HepG2 (cell line): ENCODE data around the gene DCPS. TPM values are rescaled to one million over a fixed set of nuclear protein-coding genes. Genes with fewer than 3 reads are reported as not detected.

Source experiments
- BRD4 ChIP-seq: sonication (generic); formaldehyde crosslinking; IDR thresholded peaks from 2 replicates; pipeline ENCODE4 v1.4.0; 2020; ENCODE audit warnings: missing genetic modification reagents
- CENPX ChIP-seq: sonication (generic); formaldehyde crosslinking; IDR thresholded peaks from 2 replicates; pipeline ENCODE4 v1.9.0; 2021; ENCODE audit warnings: mild to moderate bottlenecking, missing genetic modification reagents, moderate library complexity
- ELF4 ChIP-seq: sonication (generic); formaldehyde crosslinking; IDR thresholded peaks from 2 replicates; pipeline ENCODE4 v1.5.0; 2020; ENCODE audit warnings: missing genetic modification reagents, mild to moderate bottlenecking, moderate library complexity, borderline replicate concordance
- ETV5 ChIP-seq: IDR thresholded peaks from 2 replicates; pipeline ENCODE4 v1.6.1; 2018; ENCODE audit warnings: missing biosample characterization, missing genetic modification reagents, inconsistent platforms, borderline replicate concordance
- ISL2 ChIP-seq: sonication (generic); formaldehyde crosslinking; IDR thresholded peaks from 2 replicates; pipeline ENCODE4 v1.5.0; 2020; ENCODE audit warnings: missing genetic modification reagents
- NONO ChIP-seq, 2 experiments: fragments of 450-650 bp in 1 of 2; sonication (generic) in 1 of 2; formaldehyde crosslinking in 1 of 2; IDR thresholded peaks in 1 of 2; conservative IDR thresholded peaks in 1 of 2; 2 replicates each; pipeline versions ENCODE4 v1.6.1 to v1.8.0; 2017 to 2022; ENCODE audit warnings: mild to moderate bottlenecking in 1 of 2, missing genetic modification reagents in 1 of 2, moderate library complexity in 1 of 2
- PTBP1 ChIP-seq: fragments of 200-400 bp; formaldehyde crosslinking; IDR thresholded peaks from 2 replicates; pipeline ENCODE4 v1.6.1; 2018; ENCODE audit warnings: low read length, low read depth; ENCODE audit not compliant: poor library complexity, severe bottlenecking
- RCOR2 ChIP-seq: IDR thresholded peaks from 2 replicates; pipeline ENCODE4 v1.6.1; 2016; ENCODE audit warnings: missing biosample characterization, missing genetic modification reagents
- REXO4 ChIP-seq: sonication (generic); formaldehyde crosslinking; IDR thresholded peaks from 2 replicates; pipeline ENCODE4 v1.8.0; 2022; ENCODE audit warnings: missing genetic modification reagents, mild to moderate bottlenecking, borderline replicate concordance
- RFXAP ChIP-seq: sonication (generic); formaldehyde crosslinking; IDR thresholded peaks from 2 replicates; pipeline ENCODE4 v1.4.0; 2020; ENCODE audit warnings: missing genetic modification reagents, borderline replicate concordance
- RXRA ChIP-seq: sonication (generic); formaldehyde crosslinking; IDR thresholded peaks from 2 replicates; pipeline ENCODE4 v1.5.1; 2020; ENCODE audit warnings: missing genetic modification reagents
- SMAD9 ChIP-seq: sonication (generic); formaldehyde crosslinking; IDR thresholded peaks from 2 replicates; pipeline ENCODE4 v1.5.1; 2020; ENCODE audit warnings: mild to moderate bottlenecking, missing genetic modification reagents
- SP5 ChIP-seq: IDR thresholded peaks from 2 replicates; pipeline ENCODE4 v1.6.1; 2016; ENCODE audit warnings: low read depth, borderline replicate concordance
- TBX2 ChIP-seq: sonication (generic); formaldehyde crosslinking; IDR thresholded peaks from 2 replicates; pipeline ENCODE4 v1.5.0; 2020; ENCODE audit warnings: missing genetic modification reagents, mild to moderate bottlenecking, borderline replicate concordance
- TFAP4 ChIP-seq: sonication (generic); IDR thresholded peaks from 2 replicates; pipeline ENCODE4 v1.6.1; 2016; ENCODE audit warnings: low read depth, borderline replicate concordance
- ZBTB2 ChIP-seq: sonication (generic); formaldehyde crosslinking; IDR thresholded peaks from 2 replicates; pipeline ENCODE4 v1.8.0; 2022; ENCODE audit warnings: low read depth, missing genetic modification reagents
- ZC3H13 ChIP-seq: sonication (generic); formaldehyde crosslinking; IDR thresholded peaks from 2 replicates; pipeline ENCODE4 v1.8.1; 2023; ENCODE audit warnings: mild to moderate bottlenecking, missing genetic modification reagents, moderate library complexity
- ZMYM4 ChIP-seq: sonication (generic); formaldehyde crosslinking; IDR thresholded peaks from 2 replicates; pipeline ENCODE4 v1.8.1; 2023; ENCODE audit warnings: mild to moderate bottlenecking, missing genetic modification reagents
- ZNF670 ChIP-seq: sonication (generic); formaldehyde crosslinking; IDR thresholded peaks from 2 replicates; pipeline ENCODE4 v1.8.0; 2022; ENCODE audit warnings: mild to moderate bottlenecking, missing genetic modification reagents, borderline replicate concordance
- ZNF724P ChIP-seq: sonication (generic); formaldehyde crosslinking; IDR thresholded peaks from 2 replicates; pipeline ENCODE4 v1.8.0; 2022; ENCODE audit warnings: missing genetic modification reagents, borderline replicate concordance
- ZNF770 ChIP-seq: sonication (generic); formaldehyde crosslinking; IDR thresholded peaks from 2 replicates; pipeline ENCODE4 v1.5.0; 2020; ENCODE audit warnings: mild to moderate bottlenecking, missing genetic modification reagents
- ZNF792 ChIP-seq: IDR thresholded peaks from 2 replicates; pipeline ENCODE4 v1.6.1; 2016
- polyA plus RNA-seq, 8 experiments: library from polyadenylated mRNA; depleted of rRNA in 3 of 8; stranded (reverse) in 7 of 8; unstranded in 1 of 8; fragments of >200 nt; fragmentation: Illumina TruSeq in 4 of 8; extraction: Trizol in 4 of 8; gene quantifications; 2 replicates each; pipeline versions ENCODE4 v1.2.1 to v1.2.3, GENCODE V29; 2011 to 2016; ENCODE audit warnings: low read depth in 4 of 8, missing spikeins in 1 of 8, mixed read lengths in 1 of 8; ENCODE audit not compliant: insufficient read depth in 1 of 8
- total RNA-seq, 5 experiments: library from RNA; depleted of rRNA; stranded (reverse); fragments of >200 nt; fragmentation: Illumina TruSeq; extraction: Trizol; gene quantifications; 2 replicates each; pipeline ENCODE4 v1.2.3, GENCODE V29; 2016; ENCODE audit warnings: low read depth in 1 of 5

DCPS gene
- total and polyA plus RNA-seq, 2 of the 13 experiments (the other 11 are each of a cell fraction or from before 2014, with no cell fraction given) = 21.9 to 22.5 TPM

GRCh38 chr11:126268708-126269579, 34.9 kb upstream of the DCPS start, which contains the start of the genes FOXRED1 and SRPRA (continued):
- TF ChIP-seq TBX2 (CRISPR knock-in tag) (peak; percentile 32; the same call in 1 of the 2 replicates), ELF4 (peak; percentile 74; the same call in 1 of the 2 replicates), ZNF724P (CRISPR knock-in tag) (no peak), CENPX (CRISPR knock-in tag) (no peak), ZNF792 (0 out of 2 replicates have a peak, but pooled peaks have one; percentile 14), REXO4 (CRISPR knock-in tag) (0 out of 2 replicates have a peak, but pooled peaks have one; percentile 26), SMAD9 (CRISPR knock-in tag) (no peak), TFAP4 (0 out of 2 replicates have a peak, but pooled peaks have one; percentile 26), RXRA (peak; percentile 72), RCOR2 (CRISPR knock-in tag) (no peak), ZC3H13 (no peak), ISL2 (CRISPR knock-in tag) (peak; percentile 66; the same call in 1 of the 2 replicates), ZBTB2 (CRISPR knock-in tag) (peak; percentile 45; the same call in 1 of the 2 replicates), ZNF670 (CRISPR knock-in tag) (peak; percentile 95; the same call in 1 of the 2 replicates), ETV5 (CRISPR knock-in tag) (peak; percentile 81), RFXAP (CRISPR knock-in tag) (peak; percentile 70; the same call in 1 of the 2 replicates), PTBP1 (no peak), ZMYM4 (CRISPR knock-in tag) (peak; percentile 95), SP5 (CRISPR knock-in tag) (peak; percentile 65; the same call in 1 of the 2 replicates), NONO (IDR thresholded peaks at IDR 0.05) (no peak), NONO (CRISPR knock-in tag; conservative IDR thresholded peaks at IDR 0.05) (peak; percentile 84), BRD4 (CRISPR knock-in tag) (no peak; the same call in 1 of the 2 replicates), ZNF770 (peak; percentile 25; the same call in 1 of the 2 replicates)
